Endothelial cell of umbilical vein (primary cell): ENCODE measurements around the gene ITIH3.

Experiments used
- EZH2 ChIP-seq: IDR thresholded peaks from 2 replicates; pipeline ENCODE4 v1.6.1; 2012; ENCODE audit warnings: borderline replicate concordance, low read depth, mild to moderate bottlenecking, moderate library complexity, low read length, inconsistent platforms; ENCODE audit not compliant: severe bottlenecking
- FOS ChIP-seq: IDR thresholded peaks from 2 replicates; pipeline ENCODE4 v1.6.1; 2011; ENCODE audit warnings: mild to moderate bottlenecking, low read length, moderate library complexity, borderline replicate concordance; ENCODE audit not compliant: insufficient read depth
- GATA2 ChIP-seq: IDR thresholded peaks from 2 replicates; pipeline ENCODE4 v1.7.0; 2011; ENCODE audit warnings: low read depth, mild to moderate bottlenecking, moderate library complexity, mixed read lengths, low read length; ENCODE audit not compliant: insufficient read length, insufficient read depth
- JUN ChIP-seq: IDR thresholded peaks from 2 replicates; pipeline ENCODE4 v1.6.1; 2011; ENCODE audit warnings: borderline replicate concordance, low read depth; ENCODE audit not compliant: insufficient read length, insufficient read depth
- MYC ChIP-seq: IDR thresholded peaks from one replicate; pipeline ENCODE4 v1.6.1; 2011; ENCODE audit warnings: mild to moderate bottlenecking, low read depth, low read length
- POLR2A ChIP-seq: IDR thresholded peaks from 2 replicates; pipeline ENCODE4 v1.6.1; 2012; ENCODE audit warnings: low read depth, mild to moderate bottlenecking, control low read depth, low read length
- POLR2AphosphoS5 ChIP-seq: IDR thresholded peaks from 2 replicates; pipeline ENCODE4 v1.6.1; 2012; ENCODE audit warnings: low read depth, mild to moderate bottlenecking, control low read depth, low read length, moderate library complexity; ENCODE audit not compliant: insufficient read depth
- TF ChIP-seq, protein P1 (sequence below), 2 donors: IDR thresholded peaks; 1 replicate in 1 of 2; 2 replicates in 1 of 2; pipeline ENCODE4 v1.5.1; 2011; ENCODE audit warnings: low read length in 2 of 2, mild to moderate bottlenecking in 2 of 2, moderate library complexity in 2 of 2, control low read depth in 1 of 2, inconsistent platforms in 1 of 2, low read depth in 1 of 2; ENCODE audit not compliant: insufficient read depth in 1 of 2; ENCODE audit errors: extremely low read depth in 1 of 2
- TF ChIP-seq, protein P2 (sequence below): IDR thresholded peaks from 2 replicates; pipeline ENCODE4 v1.6.1; 2011; ENCODE audit not compliant: insufficient read depth, insufficient read length

DNA sequence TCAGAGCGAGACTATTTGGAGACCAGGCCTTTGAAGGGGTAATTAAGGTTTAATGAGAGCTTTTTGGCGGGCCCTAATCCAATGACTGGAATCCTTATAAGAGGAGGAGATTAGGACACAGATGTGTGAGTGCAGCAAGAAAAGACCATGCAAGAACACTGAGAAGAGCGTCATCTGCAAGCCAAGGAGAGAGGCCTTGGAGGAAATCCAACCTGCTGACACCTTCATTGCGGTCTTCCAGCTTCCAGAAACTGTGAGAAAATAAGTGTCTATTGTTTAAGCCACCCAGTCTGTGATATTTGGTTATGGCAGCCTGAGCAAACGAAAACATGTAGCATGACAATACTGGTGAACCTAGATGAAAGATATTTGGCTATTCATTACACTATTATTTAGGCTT is 63.3 kb downstream of the ITIH3 start:
- TF ChIP-seq FOS (no peak), POLR2A (no peak), EZH2 (no peak), MYC (no peak), GATA2 (no peak), JUN (no peak), POLR2AphosphoS5 (no peak)
- TF ChIP-seq, protein P1, sequence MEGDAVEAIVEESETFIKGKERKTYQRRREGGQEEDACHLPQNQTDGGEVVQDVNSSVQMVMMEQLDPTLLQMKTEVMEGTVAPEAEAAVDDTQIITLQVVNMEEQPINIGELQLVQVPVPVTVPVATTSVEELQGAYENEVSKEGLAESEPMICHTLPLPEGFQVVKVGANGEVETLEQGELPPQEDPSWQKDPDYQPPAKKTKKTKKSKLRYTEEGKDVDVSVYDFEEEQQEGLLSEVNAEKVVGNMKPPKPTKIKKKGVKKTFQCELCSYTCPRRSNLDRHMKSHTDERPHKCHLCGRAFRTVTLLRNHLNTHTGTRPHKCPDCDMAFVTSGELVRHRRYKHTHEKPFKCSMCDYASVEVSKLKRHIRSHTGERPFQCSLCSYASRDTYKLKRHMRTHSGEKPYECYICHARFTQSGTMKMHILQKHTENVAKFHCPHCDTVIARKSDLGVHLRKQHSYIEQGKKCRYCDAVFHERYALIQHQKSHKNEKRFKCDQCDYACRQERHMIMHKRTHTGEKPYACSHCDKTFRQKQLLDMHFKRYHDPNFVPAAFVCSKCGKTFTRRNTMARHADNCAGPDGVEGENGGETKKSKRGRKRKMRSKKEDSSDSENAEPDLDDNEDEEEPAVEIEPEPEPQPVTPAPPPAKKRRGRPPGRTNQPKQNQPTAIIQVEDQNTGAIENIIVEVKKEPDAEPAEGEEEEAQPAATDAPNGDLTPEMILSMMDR (IDR thresholded peaks at IDR 0.05; ENCODE audit: extremely low read depth in 1 of 2, insufficient read depth in 1 of 2, low read depth in 1 of 2, low read length in 2 of 2) = no peak
- TF ChIP-seq, protein P2, sequence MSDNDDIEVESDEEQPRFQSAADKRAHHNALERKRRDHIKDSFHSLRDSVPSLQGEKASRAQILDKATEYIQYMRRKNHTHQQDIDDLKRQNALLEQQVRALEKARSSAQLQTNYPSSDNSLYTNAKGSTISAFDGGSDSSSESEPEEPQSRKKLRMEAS = no peak
